ENCODE results near the gene PDCD4.

DNA sequence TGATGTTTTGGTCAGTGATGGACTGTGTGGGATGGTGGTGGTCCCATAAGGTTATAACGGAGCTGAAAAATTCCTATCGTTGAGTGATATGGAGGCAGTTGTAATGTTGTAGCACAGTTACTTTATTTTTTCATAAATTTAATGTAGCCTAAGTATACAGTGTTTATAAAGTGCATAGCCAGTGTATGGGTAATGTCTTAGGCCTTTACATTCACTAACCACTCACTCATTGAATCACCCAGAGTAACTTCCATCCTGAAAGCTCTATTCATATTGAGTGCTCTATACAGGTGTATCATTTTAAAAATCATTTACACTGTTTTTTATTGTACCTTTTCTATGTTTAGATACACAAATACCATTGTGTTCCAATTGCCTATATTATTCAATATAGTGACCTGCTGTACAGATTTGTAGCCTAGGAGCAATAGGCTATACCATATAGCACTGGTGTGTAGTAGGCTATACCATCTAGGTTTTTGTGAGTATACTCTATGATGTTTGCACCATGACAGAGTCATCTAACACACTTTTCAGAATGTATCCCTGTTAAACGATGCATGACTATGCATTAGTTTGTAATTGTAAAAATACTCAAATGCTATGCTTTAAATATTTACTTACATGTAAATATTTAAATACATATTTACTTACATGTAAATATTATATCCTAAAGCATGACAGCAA lies 21.0 kb downstream of the PDCD4 start:
- TF ChIP-seq, protein P1, sequence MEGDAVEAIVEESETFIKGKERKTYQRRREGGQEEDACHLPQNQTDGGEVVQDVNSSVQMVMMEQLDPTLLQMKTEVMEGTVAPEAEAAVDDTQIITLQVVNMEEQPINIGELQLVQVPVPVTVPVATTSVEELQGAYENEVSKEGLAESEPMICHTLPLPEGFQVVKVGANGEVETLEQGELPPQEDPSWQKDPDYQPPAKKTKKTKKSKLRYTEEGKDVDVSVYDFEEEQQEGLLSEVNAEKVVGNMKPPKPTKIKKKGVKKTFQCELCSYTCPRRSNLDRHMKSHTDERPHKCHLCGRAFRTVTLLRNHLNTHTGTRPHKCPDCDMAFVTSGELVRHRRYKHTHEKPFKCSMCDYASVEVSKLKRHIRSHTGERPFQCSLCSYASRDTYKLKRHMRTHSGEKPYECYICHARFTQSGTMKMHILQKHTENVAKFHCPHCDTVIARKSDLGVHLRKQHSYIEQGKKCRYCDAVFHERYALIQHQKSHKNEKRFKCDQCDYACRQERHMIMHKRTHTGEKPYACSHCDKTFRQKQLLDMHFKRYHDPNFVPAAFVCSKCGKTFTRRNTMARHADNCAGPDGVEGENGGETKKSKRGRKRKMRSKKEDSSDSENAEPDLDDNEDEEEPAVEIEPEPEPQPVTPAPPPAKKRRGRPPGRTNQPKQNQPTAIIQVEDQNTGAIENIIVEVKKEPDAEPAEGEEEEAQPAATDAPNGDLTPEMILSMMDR (conservative IDR thresholded peaks at IDR 0.05; ENCODE audit: low read depth, low read length) = no peak
- no peak for TF ChIP-seq MAZ (IDR thresholded peaks at IDR 0.05; ENCODE audit: borderline replicate concordance, low read depth, low read length)
- TF ChIP-seq POLR2A (IDR thresholded peaks at IDR 0.05; ENCODE audit: low read depth, low read length) = no peak
- no peak for TF ChIP-seq MAFK (IDR thresholded peaks at IDR 0.05; ENCODE audit: low read depth, low read length)
- TF ChIP-seq MXI1 (IDR thresholded peaks at IDR 0.05; ENCODE audit: borderline replicate concordance, low read depth, low read length) = no peak
- TF ChIP-seq, protein P2, sequence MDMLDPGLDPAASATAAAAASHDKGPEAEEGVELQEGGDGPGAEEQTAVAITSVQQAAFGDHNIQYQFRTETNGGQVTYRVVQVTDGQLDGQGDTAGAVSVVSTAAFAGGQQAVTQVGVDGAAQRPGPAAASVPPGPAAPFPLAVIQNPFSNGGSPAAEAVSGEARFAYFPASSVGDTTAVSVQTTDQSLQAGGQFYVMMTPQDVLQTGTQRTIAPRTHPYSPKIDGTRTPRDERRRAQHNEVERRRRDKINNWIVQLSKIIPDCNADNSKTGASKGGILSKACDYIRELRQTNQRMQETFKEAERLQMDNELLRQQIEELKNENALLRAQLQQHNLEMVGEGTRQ (IDR thresholded peaks at IDR 0.05; ENCODE audit: low read depth, low read length) = no peak
- TF ChIP-seq, protein P3, sequence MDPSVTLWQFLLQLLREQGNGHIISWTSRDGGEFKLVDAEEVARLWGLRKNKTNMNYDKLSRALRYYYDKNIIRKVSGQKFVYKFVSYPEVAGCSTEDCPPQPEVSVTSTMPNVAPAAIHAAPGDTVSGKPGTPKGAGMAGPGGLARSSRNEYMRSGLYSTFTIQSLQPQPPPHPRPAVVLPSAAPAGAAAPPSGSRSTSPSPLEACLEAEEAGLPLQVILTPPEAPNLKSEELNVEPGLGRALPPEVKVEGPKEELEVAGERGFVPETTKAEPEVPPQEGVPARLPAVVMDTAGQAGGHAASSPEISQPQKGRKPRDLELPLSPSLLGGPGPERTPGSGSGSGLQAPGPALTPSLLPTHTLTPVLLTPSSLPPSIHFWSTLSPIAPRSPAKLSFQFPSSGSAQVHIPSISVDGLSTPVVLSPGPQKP (IDR thresholded peaks at IDR 0.05; ENCODE audit: borderline replicate concordance, low read depth, low read length) = no peak
- TF ChIP-seq RAD21 (IDR thresholded peaks at IDR 0.05; ENCODE audit: low read length) = no peak
- no peak for TF ChIP-seq RFX5 (IDR thresholded peaks at IDR 0.05; ENCODE audit: low read depth, low read length)
- no peak for TF ChIP-seq SMC3 (IDR thresholded peaks at IDR 0.05; ENCODE audit: low read depth, low read length)
- TF ChIP-seq RCOR1 (IDR thresholded peaks at IDR 0.05; ENCODE audit: insufficient replicate concordance, low read length) = no peak
- TF ChIP-seq CEBPB (IDR thresholded peaks at IDR 0.05; ENCODE audit: low read depth, low read length) = no peak
- TF ChIP-seq BHLHE40 (IDR thresholded peaks at IDR 0.05; ENCODE audit: low read depth, low read length) = no peak
- TF ChIP-seq CHD1 (IDR thresholded peaks at IDR 0.05; ENCODE audit: low read depth, low read length) = no peak

Measured in IMR-90 (cell line).